H1 (cell line): ENCODE results near the gene USP20. TPM values are rescaled to one million over a fixed set of nuclear protein-coding genes. Genes with fewer than 3 reads are reported as not detected.

Source experiments
- CREB1 ChIP-seq: IDR thresholded peaks from 2 replicates; pipeline ENCODE4 v1.6.1; 2012; ENCODE audit warnings: inconsistent platforms
- EGR1 ChIP-seq: IDR thresholded peaks from 2 replicates; pipeline ENCODE4 v1.6.1; 2011; ENCODE audit warnings: low read depth, low read length, borderline replicate concordance
- FOSL1 ChIP-seq: IDR thresholded peaks from 2 replicates; pipeline ENCODE4 v1.6.1; 2011; ENCODE audit warnings: mild to moderate bottlenecking, low read depth, low read length, moderate library complexity; ENCODE audit not compliant: insufficient read depth
- JUND ChIP-seq: IDR thresholded peaks from 2 replicates; pipeline ENCODE4 v1.6.1; 2011; ENCODE audit warnings: mild to moderate bottlenecking, improper control_type of control experiment, low read length
- KDM5A ChIP-seq: fragments of 200-600 bp; IDR thresholded peaks from 2 replicates; pipeline ENCODE4 v1.7.1; 2012; ENCODE audit warnings: mild to moderate bottlenecking, low read length, inconsistent platforms, mixed read lengths
- NANOG ChIP-seq: IDR thresholded peaks from 2 replicates; pipeline ENCODE4 v1.6.1; 2011; ENCODE audit warnings: low read length, low read depth, mild to moderate bottlenecking, inconsistent platforms; ENCODE audit not compliant: insufficient read depth, poor library complexity, severe bottlenecking
- SIRT6 ChIP-seq: IDR thresholded peaks from one replicate; pipeline ENCODE4 v1.7.1; 2012; ENCODE audit warnings: low read length, inconsistent platforms
- SUZ12 ChIP-seq: fragments of 200-600 bp; sonication (generic); IDR thresholded peaks from 2 replicates; pipeline ENCODE4 v1.6.1; 2012; ENCODE audit warnings: mild to moderate bottlenecking, inconsistent platforms, low read length, moderate library complexity, mixed read lengths
- polyA plus RNA-seq, 7 experiments: library from polyadenylated mRNA; depleted of rRNA in 3 of 7; stranded (reverse) in 5 of 7; unstranded in 2 of 7; fragments of >200 nt in 5 of 7; fragments of 200-250 nt in 2 of 7; gene quantifications; 1 replicate in 5 of 7; 2 replicates in 1 of 7; 4 replicates in 1 of 7; pipeline versions ENCODE4 v1.2.1 to v1.2.3, GENCODE V29; 2011 to 2013; ENCODE audit warnings: missing spikeins in 2 of 7, mixed read lengths in 2 of 7
- total RNA-seq: library from RNA; stranded (reverse); fragmentation: NEBNext Ultra II Directional; extraction: Animal tissue kit (Norgen Biotek cat#: 25700); gene quantifications from 2 replicates; pipeline ENCODE4 v1.2.1, GENCODE V29; 2021
- TF ChIP-seq, protein P1 (sequence below): fragments of 300-600 bp; sonication (generic); IDR thresholded peaks from 2 replicates; pipeline ENCODE4 v1.7.1; 2012; ENCODE audit warnings: low read length, moderate library complexity, mild to moderate bottlenecking, inconsistent platforms; ENCODE audit not compliant: insufficient replicate concordance

USP20 gene
- total and polyA plus RNA-seq, 2 of the 8 experiments (the other 6 are each of a cell fraction or from before 2014, with no cell fraction given) = 13.4 to 23.0 TPM

DNA sequence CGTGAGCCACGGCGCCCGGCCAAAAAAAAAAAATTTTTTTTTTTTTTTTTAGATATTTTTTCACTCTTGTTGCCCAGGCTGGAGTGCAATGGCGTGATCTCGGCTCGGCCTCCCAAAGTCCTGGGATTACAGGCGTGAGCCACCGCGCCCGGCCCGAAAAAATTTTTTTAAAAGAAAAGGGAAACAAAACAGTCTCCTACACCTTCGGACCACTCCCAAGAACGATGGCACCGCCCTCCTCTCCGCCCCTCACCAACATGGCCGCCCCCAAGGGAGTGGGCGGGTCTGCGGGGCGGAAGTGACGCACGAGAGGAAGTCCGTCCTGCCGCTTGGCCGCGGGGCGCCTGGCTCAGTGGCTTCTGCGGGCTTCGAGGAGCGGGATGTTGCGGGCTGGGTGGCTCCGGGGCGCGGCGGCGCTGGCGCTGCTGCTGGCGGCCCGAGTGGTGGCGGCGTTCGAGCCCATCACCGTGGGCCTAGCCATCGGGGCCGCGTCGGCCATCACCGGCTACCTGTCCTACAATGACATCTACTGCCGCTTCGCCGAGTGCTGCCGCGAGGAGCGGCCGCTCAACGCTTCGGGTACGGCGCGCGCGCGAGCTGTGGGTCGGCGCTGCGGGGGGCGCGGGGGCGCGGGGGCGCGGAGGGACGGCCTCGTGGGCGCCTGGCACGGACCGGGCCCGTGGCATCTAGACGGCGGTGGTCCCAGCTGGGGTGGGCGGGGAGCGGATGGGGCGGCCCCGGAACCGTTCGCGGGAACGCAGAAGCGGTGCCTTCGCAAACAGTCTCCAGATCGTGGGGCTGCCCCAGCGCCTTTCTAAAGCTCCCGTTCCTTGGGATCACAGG is 32.2 kb upstream of the USP20 start, which contains the start of gene TOR1B (continued):
- TF ChIP-seq, protein P1, sequence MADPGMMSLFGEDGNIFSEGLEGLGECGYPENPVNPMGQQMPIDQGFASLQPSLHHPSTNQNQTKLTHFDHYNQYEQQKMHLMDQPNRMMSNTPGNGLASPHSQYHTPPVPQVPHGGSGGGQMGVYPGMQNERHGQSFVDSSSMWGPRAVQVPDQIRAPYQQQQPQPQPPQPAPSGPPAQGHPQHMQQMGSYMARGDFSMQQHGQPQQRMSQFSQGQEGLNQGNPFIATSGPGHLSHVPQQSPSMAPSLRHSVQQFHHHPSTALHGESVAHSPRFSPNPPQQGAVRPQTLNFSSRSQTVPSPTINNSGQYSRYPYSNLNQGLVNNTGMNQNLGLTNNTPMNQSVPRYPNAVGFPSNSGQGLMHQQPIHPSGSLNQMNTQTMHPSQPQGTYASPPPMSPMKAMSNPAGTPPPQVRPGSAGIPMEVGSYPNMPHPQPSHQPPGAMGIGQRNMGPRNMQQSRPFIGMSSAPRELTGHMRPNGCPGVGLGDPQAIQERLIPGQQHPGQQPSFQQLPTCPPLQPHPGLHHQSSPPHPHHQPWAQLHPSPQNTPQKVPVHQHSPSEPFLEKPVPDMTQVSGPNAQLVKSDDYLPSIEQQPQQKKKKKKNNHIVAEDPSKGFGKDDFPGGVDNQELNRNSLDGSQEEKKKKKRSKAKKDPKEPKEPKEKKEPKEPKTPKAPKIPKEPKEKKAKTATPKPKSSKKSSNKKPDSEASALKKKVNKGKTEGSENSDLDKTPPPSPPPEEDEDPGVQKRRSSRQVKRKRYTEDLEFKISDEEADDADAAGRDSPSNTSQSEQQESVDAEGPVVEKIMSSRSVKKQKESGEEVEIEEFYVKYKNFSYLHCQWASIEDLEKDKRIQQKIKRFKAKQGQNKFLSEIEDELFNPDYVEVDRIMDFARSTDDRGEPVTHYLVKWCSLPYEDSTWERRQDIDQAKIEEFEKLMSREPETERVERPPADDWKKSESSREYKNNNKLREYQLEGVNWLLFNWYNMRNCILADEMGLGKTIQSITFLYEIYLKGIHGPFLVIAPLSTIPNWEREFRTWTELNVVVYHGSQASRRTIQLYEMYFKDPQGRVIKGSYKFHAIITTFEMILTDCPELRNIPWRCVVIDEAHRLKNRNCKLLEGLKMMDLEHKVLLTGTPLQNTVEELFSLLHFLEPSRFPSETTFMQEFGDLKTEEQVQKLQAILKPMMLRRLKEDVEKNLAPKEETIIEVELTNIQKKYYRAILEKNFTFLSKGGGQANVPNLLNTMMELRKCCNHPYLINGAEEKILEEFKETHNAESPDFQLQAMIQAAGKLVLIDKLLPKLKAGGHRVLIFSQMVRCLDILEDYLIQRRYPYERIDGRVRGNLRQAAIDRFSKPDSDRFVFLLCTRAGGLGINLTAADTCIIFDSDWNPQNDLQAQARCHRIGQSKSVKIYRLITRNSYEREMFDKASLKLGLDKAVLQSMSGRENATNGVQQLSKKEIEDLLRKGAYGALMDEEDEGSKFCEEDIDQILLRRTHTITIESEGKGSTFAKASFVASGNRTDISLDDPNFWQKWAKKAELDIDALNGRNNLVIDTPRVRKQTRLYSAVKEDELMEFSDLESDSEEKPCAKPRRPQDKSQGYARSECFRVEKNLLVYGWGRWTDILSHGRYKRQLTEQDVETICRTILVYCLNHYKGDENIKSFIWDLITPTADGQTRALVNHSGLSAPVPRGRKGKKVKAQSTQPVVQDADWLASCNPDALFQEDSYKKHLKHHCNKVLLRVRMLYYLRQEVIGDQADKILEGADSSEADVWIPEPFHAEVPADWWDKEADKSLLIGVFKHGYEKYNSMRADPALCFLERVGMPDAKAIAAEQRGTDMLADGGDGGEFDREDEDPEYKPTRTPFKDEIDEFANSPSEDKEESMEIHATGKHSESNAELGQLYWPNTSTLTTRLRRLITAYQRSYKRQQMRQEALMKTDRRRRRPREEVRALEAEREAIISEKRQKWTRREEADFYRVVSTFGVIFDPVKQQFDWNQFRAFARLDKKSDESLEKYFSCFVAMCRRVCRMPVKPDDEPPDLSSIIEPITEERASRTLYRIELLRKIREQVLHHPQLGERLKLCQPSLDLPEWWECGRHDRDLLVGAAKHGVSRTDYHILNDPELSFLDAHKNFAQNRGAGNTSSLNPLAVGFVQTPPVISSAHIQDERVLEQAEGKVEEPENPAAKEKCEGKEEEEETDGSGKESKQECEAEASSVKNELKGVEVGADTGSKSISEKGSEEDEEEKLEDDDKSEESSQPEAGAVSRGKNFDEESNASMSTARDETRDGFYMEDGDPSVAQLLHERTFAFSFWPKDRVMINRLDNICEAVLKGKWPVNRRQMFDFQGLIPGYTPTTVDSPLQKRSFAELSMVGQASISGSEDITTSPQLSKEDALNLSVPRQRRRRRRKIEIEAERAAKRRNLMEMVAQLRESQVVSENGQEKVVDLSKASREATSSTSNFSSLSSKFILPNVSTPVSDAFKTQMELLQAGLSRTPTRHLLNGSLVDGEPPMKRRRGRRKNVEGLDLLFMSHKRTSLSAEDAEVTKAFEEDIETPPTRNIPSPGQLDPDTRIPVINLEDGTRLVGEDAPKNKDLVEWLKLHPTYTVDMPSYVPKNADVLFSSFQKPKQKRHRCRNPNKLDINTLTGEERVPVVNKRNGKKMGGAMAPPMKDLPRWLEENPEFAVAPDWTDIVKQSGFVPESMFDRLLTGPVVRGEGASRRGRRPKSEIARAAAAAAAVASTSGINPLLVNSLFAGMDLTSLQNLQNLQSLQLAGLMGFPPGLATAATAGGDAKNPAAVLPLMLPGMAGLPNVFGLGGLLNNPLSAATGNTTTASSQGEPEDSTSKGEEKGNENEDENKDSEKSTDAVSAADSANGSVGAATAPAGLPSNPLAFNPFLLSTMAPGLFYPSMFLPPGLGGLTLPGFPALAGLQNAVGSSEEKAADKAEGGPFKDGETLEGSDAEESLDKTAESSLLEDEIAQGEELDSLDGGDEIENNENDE = no peak
- TF ChIP-seq CREB1 (peak; percentile 90), JUND (no peak), EGR1 (peak; percentile 98), SIRT6 (no peak), KDM5A (no peak), FOSL1 (no peak), NANOG (no peak), SUZ12 (no peak)
